Measurements from ENCODE around the gene ATP9A.

The ATP9A gene

GRCh38 chr20:51696304-51697071 is 71.7 kb downstream of the ATP9A start:
- H4K91ac ChIP-seq (ENCODE audit: low read depth, low read length), result no peak overlapping the region

DNA sequence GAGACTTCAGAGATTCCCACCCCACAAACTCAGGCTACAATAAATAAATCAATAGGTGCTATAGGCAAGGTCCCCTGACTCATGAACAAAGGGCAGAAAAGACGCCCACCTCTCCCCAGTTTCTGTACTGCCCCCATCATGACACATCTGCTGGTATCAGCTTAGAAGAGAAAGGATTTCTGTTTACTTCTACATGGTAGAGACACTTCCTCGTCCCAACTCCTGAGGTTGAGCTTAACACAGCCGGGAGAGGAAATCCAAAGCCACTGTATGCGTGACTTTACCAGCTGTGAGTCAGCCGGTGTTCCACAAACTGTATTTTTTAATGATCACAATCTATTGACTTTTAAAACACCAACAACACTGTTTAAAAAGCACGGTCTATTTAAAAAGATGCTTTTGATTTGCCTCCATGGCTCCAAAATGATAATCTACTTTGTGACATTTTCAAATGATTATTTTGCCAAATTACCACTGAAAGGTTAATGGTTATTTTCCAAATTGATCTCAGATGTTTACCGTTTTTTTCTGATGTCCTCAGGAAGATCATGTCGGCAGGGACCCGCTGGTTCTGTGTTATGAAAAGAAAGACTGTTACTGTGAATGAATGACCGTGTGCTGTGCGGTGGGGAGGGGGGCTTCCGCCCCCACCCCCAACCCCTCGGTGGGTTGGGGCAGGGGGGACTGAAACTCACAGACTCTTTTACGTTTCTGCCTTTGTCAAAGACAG is 72.5 kb downstream of the ATP9A start:
- Histone ChIP-seq H4K91ac (ENCODE audit: low read depth, low read length) (no peak overlapping the region), H3K27ac (ENCODE audit: low read depth, low read length) (no peak overlapping the region), H2BK5ac (ENCODE audit: low read depth, low read length, poor library complexity) (no peak overlapping the region), H3K4me3 (ENCODE audit: low read depth, low read length) (no peak overlapping the region), H2AFZ (ENCODE audit: insufficient read depth, low read length, poor library complexity) (no peak overlapping the region), H3K9me3 (ENCODE audit: insufficient read depth, low read depth, low read length) (no peaks in the 10 kb centered on the region), H3K36me3 (ENCODE audit: control insufficient read depth in 1 of 2, insufficient read depth in 2 of 2, low read length in 2 of 2) (no peaks in the 10 kb centered on the region), H3K4me2 (ENCODE audit: low read length) (no peak overlapping the region), H2BK12ac (ENCODE audit: low read length) (no peak overlapping the region), H3K4ac (ENCODE audit: low read depth, low read length) (no peak overlapping the region), H2BK120ac (ENCODE audit: insufficient read depth, low read length, poor library complexity) (no peak overlapping the region), H3K18ac (ENCODE audit: low read length) (no peak overlapping the region), H3K27me3 (ENCODE audit: insufficient read depth, low read length) (no peaks in the 10 kb centered on the region), H4K12ac (ENCODE audit: low read depth, low read length) (no peak overlapping the region), H3K14ac (ENCODE audit: low read length) (no peak overlapping the region), H3K4me1 (ENCODE audit: control insufficient read depth in 1 of 2, insufficient read depth in 2 of 2, low read length in 2 of 2) (no peaks in the 10 kb centered on the region), H4K8ac (ENCODE audit: low read depth, low read length) (no peak overlapping the region), H2AK5ac (ENCODE audit: low read length) (no peak overlapping the region), H3K23ac (ENCODE audit: low read length) (no peak overlapping the region), H3K79me1 (ENCODE audit: low read length) (no peaks in the 10 kb centered on the region), H3K9ac (ENCODE audit: low read length) (no peak overlapping the region), H3K79me2 (ENCODE audit: control insufficient read depth, insufficient read depth, low read length, poor library complexity) (no peaks in the 10 kb centered on the region)
- WGBS (ENCODE audit: extremely low coverage, insufficient coverage, insufficient read length), result no CpG with 5 or more reads among the region's 14 CpGs
- DNase-seq, result peak in 1 of 2 donors; percentile 14

More at GRCh38 chr20:51696304-51697071, 71.7 kb downstream of the ATP9A start:
- H3K36me3 ChIP-seq (ENCODE audit: control insufficient read depth in 1 of 2, insufficient read depth in 2 of 2, low read length in 2 of 2), result no peaks in the 10 kb centered on the region
- no peak overlapping the region for H3K4ac ChIP-seq (ENCODE audit: low read depth, low read length)
- no peak overlapping the region for H3K27ac ChIP-seq (ENCODE audit: low read depth, low read length)
- H2BK5ac ChIP-seq (ENCODE audit: low read depth, low read length, poor library complexity), result no peak overlapping the region
- no peak overlapping the region for H3K23ac ChIP-seq (ENCODE audit: low read length)
- no peaks in the 10 kb centered on the region for H3K4me1 ChIP-seq (ENCODE audit: control insufficient read depth in 1 of 2, insufficient read depth in 2 of 2, low read length in 2 of 2)
- H3K18ac ChIP-seq (ENCODE audit: low read length), result no peak overlapping the region
- no peak overlapping the region for H4K8ac ChIP-seq (ENCODE audit: low read depth, low read length)
- H3K79me2 ChIP-seq (ENCODE audit: control insufficient read depth, insufficient read depth, low read length, poor library complexity), result no peaks in the 10 kb centered on the region
- no peaks in the 10 kb centered on the region for H3K79me1 ChIP-seq (ENCODE audit: low read length)
- no peak overlapping the region for H2BK12ac ChIP-seq (ENCODE audit: low read length)
- no peak overlapping the region for H3K4me2 ChIP-seq (ENCODE audit: low read length)
- DNase-seq, result no peak
- H2AFZ ChIP-seq (ENCODE audit: insufficient read depth, low read length, poor library complexity), result no peak overlapping the region
- WGBS (ENCODE audit: extremely low coverage, insufficient coverage, insufficient read length), result no CpG with 5 or more reads among the region's 2 CpGs
- no peak overlapping the region for H4K12ac ChIP-seq (ENCODE audit: low read depth, low read length)
- no peak overlapping the region for H3K4me3 ChIP-seq (ENCODE audit: low read depth, low read length)
- no peak overlapping the region for H3K14ac ChIP-seq (ENCODE audit: low read length)
- no peak overlapping the region for H3K9ac ChIP-seq (ENCODE audit: low read length)
- H2BK120ac ChIP-seq (ENCODE audit: insufficient read depth, low read length, poor library complexity), result no peak overlapping the region
- H2AK5ac ChIP-seq (ENCODE audit: low read length), result no peak overlapping the region
- H3K27me3 ChIP-seq (ENCODE audit: insufficient read depth, low read length), result no peaks in the 10 kb centered on the region
- H3K9me3 ChIP-seq (ENCODE audit: insufficient read depth, low read depth, low read length), result no peaks in the 10 kb centered on the region

- no peak overlapping the region for H3K27ac ChIP-seq (ENCODE audit: low read depth, low read length)
- H4K12ac ChIP-seq (ENCODE audit: low read depth, low read length), result no peak overlapping the region
- no peaks in the 10 kb centered on the region for H3K36me3 ChIP-seq (ENCODE audit: control insufficient read depth in 1 of 2, insufficient read depth in 2 of 2, low read length in 2 of 2)
- no peak overlapping the region for H4K8ac ChIP-seq (ENCODE audit: low read depth, low read length)
- no peak overlapping the region for H2AFZ ChIP-seq (ENCODE audit: insufficient read depth, low read length, poor library complexity)
- H3K18ac ChIP-seq (ENCODE audit: low read length), result no peak overlapping the region
- H3K9me3 ChIP-seq (ENCODE audit: insufficient read depth, low read depth, low read length), result no peaks in the 10 kb centered on the region
- H4K91ac ChIP-seq (ENCODE audit: low read depth, low read length), result no peak overlapping the region
- H3K79me1 ChIP-seq (ENCODE audit: low read length), result no peaks in the 10 kb centered on the region
- H3K14ac ChIP-seq (ENCODE audit: low read length), result no peak overlapping the region
- H3K79me2 ChIP-seq (ENCODE audit: control insufficient read depth, insufficient read depth, low read length, poor library complexity), result no peaks in the 10 kb centered on the region
- no peaks in the 10 kb centered on the region for H3K4me1 ChIP-seq (ENCODE audit: control insufficient read depth in 1 of 2, insufficient read depth in 2 of 2, low read length in 2 of 2)
- H3K9ac ChIP-seq (ENCODE audit: low read length), result no peak overlapping the region
- DNase-seq, result no peak
- no peaks in the 10 kb centered on the region for H3K27me3 ChIP-seq (ENCODE audit: insufficient read depth, low read length)
- no peak overlapping the region for H3K23ac ChIP-seq (ENCODE audit: low read length)
- no peak overlapping the region for H2BK120ac ChIP-seq (ENCODE audit: insufficient read depth, low read length, poor library complexity)
- no peak overlapping the region for H2AK5ac ChIP-seq (ENCODE audit: low read length)
- no peak overlapping the region for H3K4me3 ChIP-seq (ENCODE audit: low read depth, low read length)
- no CpG with 5 or more reads among the region's 13 CpGs for WGBS (ENCODE audit: extremely low coverage, insufficient coverage, insufficient read length)
- H3K4ac ChIP-seq (ENCODE audit: low read depth, low read length), result no peak overlapping the region
- H2BK5ac ChIP-seq (ENCODE audit: low read depth, low read length, poor library complexity), result no peak overlapping the region
- H2BK12ac ChIP-seq (ENCODE audit: low read length), result no peak overlapping the region
- H3K4me2 ChIP-seq (ENCODE audit: low read length), result no peak overlapping the region
These were observed 75.3 kb downstream of the ATP9A start for GRCh38 chr20:51692806-51693400.

DNA sequence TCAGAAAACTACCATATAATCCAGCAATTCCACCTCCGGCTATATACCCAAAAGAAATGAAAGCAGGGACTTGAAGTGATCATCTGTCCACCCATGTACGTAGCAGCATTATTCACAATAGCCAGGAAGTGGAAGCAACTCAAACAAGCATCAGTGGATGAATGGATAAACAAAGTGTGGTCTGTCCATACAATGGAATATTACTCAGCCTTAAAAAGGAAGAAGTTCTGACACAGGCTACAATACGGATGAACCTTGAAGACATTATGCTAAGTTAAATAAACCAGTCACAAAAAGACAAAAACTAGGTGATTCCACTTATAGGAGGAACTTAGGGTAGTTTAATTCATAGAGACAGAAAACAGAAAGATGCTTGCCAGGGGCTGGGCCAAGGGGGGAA is 76.5 kb downstream of the ATP9A start:
- DNase-seq, result no peak
- no CpG with 5 or more reads among the region's 3 CpGs for WGBS (ENCODE audit: extremely low coverage, insufficient coverage, insufficient read length)
- H3K4me1 ChIP-seq (ENCODE audit: control insufficient read depth in 1 of 2, insufficient read depth in 2 of 2, low read length in 2 of 2), result no peaks in the 10 kb centered on the region
- H2BK120ac ChIP-seq (ENCODE audit: insufficient read depth, low read length, poor library complexity), result no peak overlapping the region
- no peaks in the 10 kb centered on the region for H3K79me1 ChIP-seq (ENCODE audit: low read length)
- H4K12ac ChIP-seq (ENCODE audit: low read depth, low read length), result no peak overlapping the region
- no peaks in the 10 kb centered on the region for H3K9me3 ChIP-seq (ENCODE audit: insufficient read depth, low read depth, low read length)
- H3K79me2 ChIP-seq (ENCODE audit: control insufficient read depth, insufficient read depth, low read length, poor library complexity), result no peaks in the 10 kb centered on the region
- H3K36me3 ChIP-seq (ENCODE audit: control insufficient read depth in 1 of 2, insufficient read depth in 2 of 2, low read length in 2 of 2), result no peaks in the 10 kb centered on the region
- H3K18ac ChIP-seq (ENCODE audit: low read length), result no peak overlapping the region
- H4K8ac ChIP-seq (ENCODE audit: low read depth, low read length), result no peak overlapping the region
- no peak overlapping the region for H4K91ac ChIP-seq (ENCODE audit: low read depth, low read length)
- H3K27me3 ChIP-seq (ENCODE audit: insufficient read depth, low read length), result no peaks in the 10 kb centered on the region
- H2AK5ac ChIP-seq (ENCODE audit: low read length), result no peak overlapping the region
- no peak overlapping the region for H3K14ac ChIP-seq (ENCODE audit: low read length)
- no peak overlapping the region for H3K4me2 ChIP-seq (ENCODE audit: low read length)
- no peak overlapping the region for H2AFZ ChIP-seq (ENCODE audit: insufficient read depth, low read length, poor library complexity)
- H3K4me3 ChIP-seq (ENCODE audit: low read depth, low read length), result no peak overlapping the region
- H3K9ac ChIP-seq (ENCODE audit: low read length), result no peak overlapping the region
- H3K27ac ChIP-seq (ENCODE audit: low read depth, low read length), result no peak overlapping the region
- no peak overlapping the region for H3K23ac ChIP-seq (ENCODE audit: low read length)
- no peak overlapping the region for H2BK12ac ChIP-seq (ENCODE audit: low read length)
- H3K4ac ChIP-seq (ENCODE audit: low read depth, low read length), result no peak overlapping the region
- no peak overlapping the region for H2BK5ac ChIP-seq (ENCODE audit: low read depth, low read length, poor library complexity)
